Activated T-helper 17 cell treated with anti-CD3 and anti-CD28 coated beads, Interleukin-2, amount 50 U/mL, for 72 hours (primary cell): ENCODE measurements around the gene TBRG4. TPM values are rescaled to one million over a fixed set of nuclear protein-coding genes. Genes with fewer than 3 reads are reported as not detected.

Source experiments
- ATAC-seq: fragments of 150-1000 bp; cut with Tn5 transposase; replicated peaks from 2 replicates; pipeline ENCODE4 v1.10.0; 2021; ENCODE audit warnings: mild to moderate bottlenecking, moderate library complexity
- H3K27ac Mint-ChIP-seq: one replicate; pipeline ENCODE4 v1.8.0; 2022; ENCODE audit warnings: mixed read lengths
- H3K27me3 Mint-ChIP-seq: one replicate; pipeline ENCODE4 v1.8.0; 2022; ENCODE audit warnings: mixed read lengths
- H3K36me3 Mint-ChIP-seq: one replicate; pipeline ENCODE4 v1.8.0; 2022; ENCODE audit warnings: low read depth, mild to moderate bottlenecking, mixed read lengths
- H3K4me1 Mint-ChIP-seq: one replicate; pipeline ENCODE4 v1.8.0; 2022; ENCODE audit warnings: mixed read lengths
- H3K4me3 Mint-ChIP-seq: one replicate; pipeline ENCODE4 v1.8.0; 2022; ENCODE audit warnings: mild to moderate bottlenecking, mixed read lengths
- H3K9me3 Mint-ChIP-seq: one replicate; pipeline ENCODE4 v1.8.0; 2022; ENCODE audit warnings: mixed read lengths
- total RNA-seq, 2 donors: library from RNA; stranded (reverse); gene quantifications; one replicate each; pipeline ENCODE4 v1.2.3, GENCODE V29; 2022

Gene TBRG4
- total RNA-seq, 2 donors from 2014 or later: 119 to 177 TPM

DNA sequence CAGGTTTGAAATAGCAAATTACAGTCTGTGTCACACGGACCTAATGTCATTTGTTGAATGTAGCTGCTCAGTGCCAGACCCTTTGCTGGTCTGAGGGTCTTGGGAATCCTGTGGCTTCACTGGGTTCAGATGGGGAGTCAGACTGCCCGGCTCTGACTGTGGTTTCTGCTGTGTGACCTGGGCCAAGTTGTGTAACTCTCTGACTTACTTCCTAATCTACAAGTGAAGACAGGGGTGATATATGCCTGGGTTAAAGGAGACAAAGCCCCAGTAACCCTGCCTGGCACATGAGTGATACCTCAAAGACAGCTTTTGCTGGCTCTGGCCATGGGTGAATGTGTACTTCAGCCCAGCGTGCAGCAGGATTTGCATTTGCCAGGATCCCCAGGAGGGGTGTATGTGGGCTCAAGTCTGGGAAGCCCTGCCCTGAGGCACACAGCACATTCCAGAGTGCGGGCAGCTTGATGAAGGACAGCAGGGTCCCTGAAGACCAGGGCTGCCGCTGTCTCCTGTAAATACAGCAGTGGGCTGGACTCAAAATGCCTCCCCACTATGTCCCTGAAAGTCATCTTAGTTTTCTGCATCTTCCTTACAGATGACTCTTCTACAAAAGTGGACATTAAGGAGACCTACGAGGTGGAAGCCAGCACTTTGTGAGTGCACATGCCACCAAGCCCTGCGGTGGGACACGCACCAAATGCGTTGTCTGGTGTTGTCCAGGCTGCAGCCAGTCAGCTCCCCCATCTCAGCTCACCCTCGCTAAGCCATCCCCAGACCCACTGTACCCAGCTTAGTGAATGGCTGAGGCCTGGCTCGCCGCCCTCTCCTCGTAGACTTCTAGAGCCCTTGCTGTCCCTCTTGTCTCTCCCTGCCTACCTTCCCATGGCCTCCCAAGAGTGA is 39.1 kb downstream of the TBRG4 start:
- no peak for ATAC-seq
- no peak overlapping the region for H3K4me3 Mint-ChIP-seq
- peaks cover 94% of the 10 kb centered on the region for H3K36me3 Mint-ChIP-seq
- H3K4me1 Mint-ChIP-seq: peaks cover 11% of the 10 kb centered on the region
- no peaks in the 10 kb centered on the region for H3K9me3 Mint-ChIP-seq
- H3K27me3 Mint-ChIP-seq: no peaks in the 10 kb centered on the region
- peak overlapping the region; percentile 76 for H3K27ac Mint-ChIP-seq

DNA sequence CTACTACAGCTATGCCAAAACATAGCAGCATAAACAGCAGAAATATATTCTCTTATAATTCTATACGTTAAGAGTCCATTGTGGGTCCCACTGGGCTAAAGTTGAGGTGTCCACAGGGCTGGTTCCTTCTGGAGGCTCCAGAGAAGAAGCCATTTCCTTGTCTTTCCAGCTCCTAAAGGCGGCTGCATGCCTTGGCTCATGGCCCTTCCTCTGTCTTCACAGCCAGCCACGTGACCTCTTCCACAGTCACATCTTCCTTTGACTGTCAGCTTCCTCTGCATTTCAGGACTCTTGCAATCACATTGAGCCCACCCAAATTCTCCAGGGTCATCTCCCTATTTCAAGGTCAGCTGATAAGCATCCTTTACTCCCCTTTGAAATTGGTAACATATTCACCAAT is 40.0 kb downstream of the TBRG4 start:
- Mint-ChIP-seq H3K4me1 (peaks cover 11% of the 10 kb centered on the region), H3K27me3 (no peaks in the 10 kb centered on the region), H3K4me3 (no peak overlapping the region), H3K9me3 (no peaks in the 10 kb centered on the region), H3K36me3 (peaks cover 98% of the 10 kb centered on the region), H3K27ac (peak overlapping the region; percentile 74)
- no peak for ATAC-seq

DNA sequence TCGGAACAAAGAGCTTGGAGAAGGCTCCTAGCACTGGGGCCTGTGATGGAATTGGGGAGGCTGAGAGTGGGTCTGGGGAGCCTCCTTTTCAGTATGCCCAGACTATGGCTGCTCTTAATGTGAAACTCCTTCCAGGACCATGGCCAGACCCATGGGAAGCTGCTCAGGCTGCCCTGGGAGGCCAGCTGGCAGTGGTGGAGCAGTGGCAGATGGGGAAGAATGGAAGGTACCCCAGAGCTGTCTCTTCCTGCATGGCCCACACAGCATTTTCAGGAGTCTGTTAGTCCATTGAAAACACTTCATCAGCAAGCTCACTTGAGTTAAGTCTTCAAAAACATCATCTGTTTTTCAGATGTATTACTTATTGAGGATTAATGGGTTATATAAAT is 41.2 kb downstream of the TBRG4 start:
- Mint-ChIP-seq H3K4me3 (no peak overlapping the region), H3K27ac (no peak overlapping the region), H3K4me1 (peaks cover 9% of the 10 kb centered on the region), H3K9me3 (no peaks in the 10 kb centered on the region), H3K36me3 (peaks cover 100% of the 10 kb centered on the region), H3K27me3 (no peaks in the 10 kb centered on the region)
- no peak for ATAC-seq

DNA sequence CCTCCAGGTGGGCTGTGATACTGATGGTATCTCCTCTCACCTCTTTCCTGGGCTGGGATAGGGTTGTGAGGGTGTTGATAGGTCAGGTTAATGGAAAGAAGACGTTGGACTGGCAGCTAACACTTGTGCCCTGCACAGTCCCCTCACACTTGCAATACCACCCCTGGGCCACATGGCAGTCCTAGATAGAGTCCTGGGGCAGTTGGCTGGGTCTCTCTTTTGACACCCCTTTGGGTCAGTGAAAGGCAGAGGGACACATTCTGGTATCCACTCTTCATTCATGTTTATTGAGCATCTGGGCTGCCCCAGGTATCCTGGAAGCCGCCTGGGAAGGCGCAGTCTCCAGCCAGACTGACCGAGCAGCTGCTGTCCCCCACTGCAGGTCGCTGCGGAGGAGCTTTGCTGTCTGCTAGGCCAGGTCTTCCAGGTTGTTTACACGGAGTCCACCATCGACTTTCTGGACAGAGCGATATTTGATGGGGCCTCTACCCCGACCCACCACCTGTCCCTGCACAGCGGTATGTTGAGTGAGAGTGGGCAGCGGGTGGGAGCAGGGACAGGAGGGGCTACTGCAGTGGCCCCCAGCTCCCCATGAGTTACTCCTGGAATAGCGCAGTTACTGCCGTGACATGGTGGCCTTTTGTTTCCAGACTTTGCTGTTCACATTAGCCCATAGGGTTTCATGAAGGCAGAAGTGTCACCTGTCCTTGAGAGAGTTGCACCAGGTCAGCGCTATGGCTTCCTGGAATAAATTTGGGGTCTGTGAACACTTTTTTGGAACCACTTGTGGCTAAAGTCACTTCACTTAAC is 41.8 kb downstream of the TBRG4 start:
- peaks cover 100% of the 10 kb centered on the region for H3K36me3 Mint-ChIP-seq
- no peak overlapping the region for H3K4me3 Mint-ChIP-seq
- ATAC-seq: no peak
- H3K4me1 Mint-ChIP-seq: peaks cover 6% of the 10 kb centered on the region
- no peaks in the 10 kb centered on the region for H3K27me3 Mint-ChIP-seq
- no peak overlapping the region for H3K27ac Mint-ChIP-seq
- H3K9me3 Mint-ChIP-seq: no peaks in the 10 kb centered on the region

DNA sequence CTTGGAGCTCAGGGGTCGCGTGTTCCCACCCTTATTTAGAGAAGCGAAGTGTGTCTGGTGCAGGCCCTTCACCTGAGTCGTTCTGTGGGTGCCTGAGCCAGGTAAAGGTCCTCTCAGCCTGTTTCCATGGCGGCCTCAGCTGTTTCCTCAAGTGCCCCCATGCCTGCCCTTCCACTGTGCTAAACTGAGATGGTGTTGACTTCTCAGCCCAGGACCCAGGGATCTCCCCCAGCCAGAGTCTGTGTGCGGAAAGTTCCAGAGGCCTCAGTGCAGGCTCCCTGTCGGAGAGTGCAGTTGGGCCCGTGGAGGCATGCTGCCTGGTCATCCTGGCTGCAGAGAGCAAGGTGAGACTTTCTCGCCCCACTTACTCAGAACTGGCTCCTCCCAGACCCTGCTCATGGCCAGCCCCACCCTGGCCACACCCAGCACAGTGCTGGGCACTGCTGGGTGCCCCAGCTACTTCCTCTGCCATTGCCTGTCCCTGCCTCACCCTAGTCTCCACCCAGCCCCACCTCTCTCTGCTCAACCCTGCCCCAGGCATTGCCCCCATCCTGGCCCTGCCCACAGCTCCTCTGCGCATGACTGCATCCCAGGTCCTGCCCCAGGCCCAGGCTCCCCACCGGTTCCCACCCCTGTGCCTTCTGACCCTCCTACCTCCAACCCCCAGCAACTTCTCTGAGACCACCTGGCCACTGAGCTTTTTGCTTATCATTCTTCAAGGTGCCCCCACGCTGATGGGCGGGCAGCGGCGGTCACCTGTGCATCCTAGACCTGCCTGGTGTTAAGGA is 43.1 kb downstream of the TBRG4 start:
- peaks cover 11% of the 10 kb centered on the region for H3K4me1 Mint-ChIP-seq
- H3K36me3 Mint-ChIP-seq: peaks cover 100% of the 10 kb centered on the region
- ATAC-seq: no peak
- no peak overlapping the region for H3K27ac Mint-ChIP-seq
- no peaks in the 10 kb centered on the region for H3K9me3 Mint-ChIP-seq
- H3K27me3 Mint-ChIP-seq: no peaks in the 10 kb centered on the region
- H3K4me3 Mint-ChIP-seq: no peak overlapping the region

DNA sequence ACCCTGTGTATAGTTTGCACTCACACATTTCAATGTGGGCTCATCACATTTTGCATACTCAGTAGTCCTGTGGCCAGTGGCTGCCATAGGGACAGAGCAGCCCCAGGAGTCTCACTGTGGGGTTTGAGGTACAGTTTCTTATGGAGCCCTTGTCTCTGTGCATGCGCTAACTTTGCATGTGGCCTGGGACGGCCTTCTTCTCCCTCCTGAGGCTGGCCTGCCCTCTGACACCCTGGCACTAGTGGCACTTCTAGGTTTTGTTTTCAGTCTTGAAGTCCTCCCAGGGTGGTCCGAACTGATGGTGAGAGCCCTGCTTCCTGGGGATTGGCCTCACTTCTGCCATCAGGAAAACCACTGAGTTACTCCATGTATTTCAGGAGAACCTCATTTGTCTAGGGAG is 43.9 kb downstream of the TBRG4 start:
- H3K4me1 Mint-ChIP-seq: peaks cover 5% of the 10 kb centered on the region
- no peaks in the 10 kb centered on the region for H3K9me3 Mint-ChIP-seq
- H3K27me3 Mint-ChIP-seq: no peaks in the 10 kb centered on the region
- H3K27ac Mint-ChIP-seq: peak overlapping the region; percentile 59
- no peak for ATAC-seq
- peaks cover 100% of the 10 kb centered on the region for H3K36me3 Mint-ChIP-seq
- no peak overlapping the region for H3K4me3 Mint-ChIP-seq

DNA sequence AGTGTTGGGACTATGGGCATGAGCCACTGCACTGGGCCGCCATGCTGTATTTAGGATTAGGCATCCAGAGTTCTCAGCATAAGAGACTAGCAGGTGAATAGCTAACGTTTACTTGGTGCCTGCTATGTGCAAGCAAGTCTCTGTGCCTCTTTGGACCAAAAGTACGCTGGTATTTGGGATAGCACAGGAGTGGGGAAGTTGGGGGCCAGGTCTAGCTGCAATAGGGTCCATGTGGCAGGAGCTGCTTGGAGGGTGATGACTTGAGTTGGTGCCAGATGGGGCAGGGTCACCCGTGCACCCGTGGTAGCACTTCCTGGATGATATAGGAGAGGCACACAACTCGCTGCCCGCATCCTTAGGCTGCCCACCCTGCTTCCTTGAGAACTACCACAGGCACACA is 45.1 kb downstream of the TBRG4 start:
- Mint-ChIP-seq H3K27me3 (no peaks in the 10 kb centered on the region), H3K4me3 (no peak overlapping the region), H3K9me3 (no peaks in the 10 kb centered on the region), H3K27ac (peak overlapping the region; percentile 77), H3K36me3 (peaks cover 100% of the 10 kb centered on the region), H3K4me1 (peaks cover 10% of the 10 kb centered on the region)
- no peak for ATAC-seq

DNA sequence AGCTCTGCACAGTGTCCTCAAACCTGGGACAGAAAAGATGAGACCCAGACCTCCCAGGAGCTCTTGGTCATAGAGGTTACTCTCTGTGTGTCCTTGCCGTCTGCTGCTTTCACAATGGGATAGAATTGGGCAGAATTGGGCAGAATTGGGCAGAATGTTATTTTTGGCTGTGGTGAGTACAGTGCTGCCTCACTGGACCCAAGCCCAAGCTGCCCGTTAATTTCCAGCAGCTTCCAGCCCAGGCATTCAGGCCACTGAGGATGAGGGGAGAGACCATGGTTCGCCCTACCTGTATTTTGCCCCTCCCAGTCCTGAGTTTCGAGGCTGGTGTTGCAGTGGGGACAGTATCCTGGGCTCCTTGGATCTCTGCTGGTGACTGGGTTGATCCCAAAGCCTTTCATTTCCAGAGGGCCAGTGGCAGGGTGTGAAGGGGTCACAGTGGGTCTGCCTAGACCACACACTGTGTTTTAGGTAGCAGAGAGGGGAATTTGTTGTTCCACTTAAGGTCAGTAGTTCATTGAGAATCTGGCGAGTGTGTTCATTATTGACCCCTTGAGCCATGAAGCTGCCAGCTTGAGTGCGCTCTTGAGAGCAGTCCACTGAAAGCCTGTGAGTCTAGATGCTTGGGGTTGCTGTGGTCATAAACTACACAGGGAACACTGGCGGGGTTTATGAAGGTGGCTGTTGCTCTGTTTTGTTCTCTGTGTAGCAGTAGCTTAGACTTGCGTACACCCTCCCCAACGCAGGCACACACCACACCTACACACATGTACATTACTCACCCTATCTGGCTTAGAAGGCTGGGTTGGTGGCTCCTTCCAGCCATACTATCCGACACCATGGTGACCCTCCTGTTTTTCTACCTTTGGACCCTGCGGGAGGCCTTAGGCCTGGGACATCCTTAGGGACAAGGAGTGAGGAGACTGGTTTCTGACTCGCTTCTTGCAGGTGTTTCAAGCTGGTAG is 46.2 kb downstream of the TBRG4 start:
- peaks cover 100% of the 10 kb centered on the region for H3K36me3 Mint-ChIP-seq
- H3K27ac Mint-ChIP-seq: peak overlapping the region; percentile 77
- ATAC-seq: no peak
- H3K4me1 Mint-ChIP-seq: peaks cover 19% of the 10 kb centered on the region
- no peaks in the 10 kb centered on the region for H3K27me3 Mint-ChIP-seq
- H3K4me3 Mint-ChIP-seq: no peak overlapping the region
- no peaks in the 10 kb centered on the region for H3K9me3 Mint-ChIP-seq

DNA sequence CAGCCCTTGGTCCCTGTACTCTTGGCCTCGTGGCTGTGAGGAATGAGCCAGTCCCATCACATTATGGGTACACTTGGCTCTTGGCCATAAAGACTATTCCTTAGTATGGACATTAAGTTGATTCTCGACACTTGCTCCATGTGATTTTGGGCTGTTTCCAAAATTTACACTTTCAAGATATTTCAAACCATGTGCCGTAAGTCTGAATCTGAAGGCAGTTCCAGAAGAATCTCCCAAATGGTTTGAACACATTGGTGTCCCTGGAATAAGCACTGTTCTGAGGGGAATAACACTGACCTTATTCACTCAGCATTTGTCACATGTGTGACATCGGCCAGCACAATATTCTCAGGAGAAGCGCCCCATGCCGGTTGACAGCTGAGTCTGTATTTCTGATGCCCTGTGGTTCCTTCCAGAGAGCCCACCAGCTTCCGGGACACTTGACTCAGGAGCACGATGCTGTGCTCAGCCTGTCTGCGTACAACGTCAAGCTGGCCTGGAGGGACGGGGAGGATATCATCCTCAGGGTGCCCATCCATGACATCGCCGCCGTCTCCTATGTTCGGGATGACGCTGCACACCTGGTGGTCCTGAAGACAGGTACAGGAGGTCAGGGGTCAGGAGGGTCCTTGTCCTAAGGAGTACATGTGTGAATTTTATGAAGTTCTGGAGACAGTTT is 47.3 kb downstream of the TBRG4 start:
- H3K36me3 Mint-ChIP-seq: peaks cover 96% of the 10 kb centered on the region
- peaks cover 23% of the 10 kb centered on the region for H3K4me1 Mint-ChIP-seq

DNA sequence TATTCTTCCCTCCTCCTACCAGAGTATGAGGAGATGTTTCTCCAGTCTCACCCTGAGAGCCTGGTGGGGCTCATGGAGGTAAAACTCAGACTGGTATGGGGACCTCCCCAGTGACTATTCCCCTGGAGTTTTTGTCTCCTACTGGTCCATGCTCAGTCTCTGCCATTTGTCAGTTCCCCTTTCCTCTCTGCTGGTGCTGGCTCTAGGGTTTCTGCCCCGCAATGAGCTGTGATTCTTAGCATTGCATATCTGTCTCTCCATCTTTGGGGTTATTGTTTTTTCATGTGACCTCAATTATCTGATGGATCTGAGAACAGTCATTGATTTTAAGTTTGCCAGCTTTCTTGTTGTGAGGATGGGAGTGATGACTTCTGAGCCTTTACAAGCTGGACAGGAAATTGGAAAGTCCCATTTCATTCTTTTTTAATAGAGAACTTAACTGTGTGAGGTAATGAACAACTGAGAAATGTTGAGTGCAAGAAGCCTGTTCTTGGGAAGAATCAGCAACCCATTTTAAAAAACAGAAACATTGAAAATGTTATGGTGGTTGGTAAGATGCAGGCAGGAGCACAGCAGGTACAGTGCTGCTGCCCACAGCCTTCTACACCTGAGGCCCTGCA is 49.6 kb downstream of the TBRG4 start:
- Mint-ChIP-seq H3K4me3 (peak overlapping the region; percentile 23), H3K36me3 (peaks cover 89% of the 10 kb centered on the region), H3K9me3 (no peaks in the 10 kb centered on the region), H3K27ac (peak overlapping the region; percentile 64), H3K4me1 (peaks cover 38% of the 10 kb centered on the region), H3K27me3 (no peaks in the 10 kb centered on the region)
- peak; percentile 37 for ATAC-seq

More for the DNA sequence above, 47.3 kb downstream of the TBRG4 start:
- Mint-ChIP-seq H3K4me3 (no peak overlapping the region), H3K27me3 (no peaks in the 10 kb centered on the region), H3K9me3 (no peaks in the 10 kb centered on the region), H3K27ac (peak overlapping the region; percentile 67)
- ATAC-seq: no peak

DNA sequence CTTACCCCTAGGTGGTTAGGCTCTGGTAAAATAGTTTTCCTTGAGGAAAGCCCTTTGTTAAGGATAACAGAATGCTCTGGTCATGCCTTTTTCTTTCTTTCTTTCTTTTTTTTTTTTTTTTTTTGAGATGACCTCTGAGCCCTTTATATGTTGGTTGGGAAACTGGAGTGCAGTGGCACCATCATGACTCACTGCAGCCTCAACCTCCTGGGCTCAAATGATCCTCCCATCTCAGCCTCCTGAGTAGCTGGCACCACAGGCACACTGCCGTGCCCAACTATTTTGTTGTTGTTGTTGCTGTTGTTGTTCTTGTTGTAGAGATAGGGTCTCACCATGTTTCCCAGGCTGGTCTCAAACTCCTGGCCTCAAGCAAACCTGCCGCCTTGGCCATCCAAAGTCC is 50.1 kb downstream of the TBRG4 start:
- ATAC-seq: no peak
- H3K4me3 Mint-ChIP-seq: peak overlapping the region; percentile 23
- H3K27ac Mint-ChIP-seq: peak overlapping the region; percentile 64
- no peaks in the 10 kb centered on the region for H3K27me3 Mint-ChIP-seq
- peaks cover 38% of the 10 kb centered on the region for H3K4me1 Mint-ChIP-seq
- no peaks in the 10 kb centered on the region for H3K9me3 Mint-ChIP-seq
- peaks cover 84% of the 10 kb centered on the region for H3K36me3 Mint-ChIP-seq

DNA sequence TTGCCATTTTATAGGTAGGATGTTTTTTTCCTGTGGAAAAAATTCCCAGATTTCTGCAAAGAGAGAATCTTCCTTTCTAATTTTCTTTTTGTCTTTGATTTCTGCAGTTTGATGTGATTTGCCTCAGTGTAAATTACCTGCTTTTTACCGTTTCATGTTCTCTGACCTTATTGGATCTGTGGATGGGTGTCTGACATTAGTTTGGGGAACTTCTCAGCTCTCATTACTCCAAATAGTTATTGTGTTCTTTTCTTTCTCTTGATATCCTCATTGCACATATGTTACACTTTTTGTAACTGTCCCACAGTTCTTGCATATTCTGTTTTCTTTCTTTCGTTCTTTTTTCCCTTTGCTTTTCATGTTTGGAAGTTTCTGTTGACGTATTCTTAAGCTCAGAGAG is 51.2 kb downstream of the TBRG4 start:
- Mint-ChIP-seq H3K9me3 (no peaks in the 10 kb centered on the region), H3K4me1 (peaks cover 46% of the 10 kb centered on the region), H3K27me3 (no peaks in the 10 kb centered on the region), H3K36me3 (peaks cover 84% of the 10 kb centered on the region), H3K4me3 (peak overlapping the region; percentile 11), H3K27ac (peak overlapping the region; percentile 64)
- no peak for ATAC-seq

DNA sequence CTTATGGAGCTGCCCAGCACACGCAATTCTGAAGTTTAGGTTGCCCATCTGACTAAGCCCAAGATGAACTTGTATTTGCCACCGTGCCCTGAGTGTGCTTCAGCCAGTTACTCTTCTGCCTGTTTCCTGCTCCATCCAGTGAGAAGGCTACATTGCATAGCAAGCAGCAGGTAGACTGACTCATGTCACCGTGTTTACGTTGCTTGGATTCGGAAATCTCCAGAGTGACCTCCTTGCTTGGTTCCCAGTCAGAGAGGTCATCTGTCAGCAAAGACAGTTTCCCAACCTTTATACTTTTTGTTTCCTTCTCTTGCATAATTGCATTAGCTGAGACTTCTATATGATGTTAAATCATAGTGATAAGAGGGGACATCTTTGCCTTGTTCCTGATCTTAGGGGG is 53.6 kb downstream of the TBRG4 start:
- no peak for ATAC-seq

More for the DNA sequence above, 53.6 kb downstream of the TBRG4 start:
- H3K9me3 Mint-ChIP-seq: no peaks in the 10 kb centered on the region
- peaks cover 57% of the 10 kb centered on the region for H3K4me1 Mint-ChIP-seq
- H3K4me3 Mint-ChIP-seq: no peak overlapping the region
- peak overlapping the region; percentile 16 for H3K27ac Mint-ChIP-seq
- peaks cover 78% of the 10 kb centered on the region for H3K36me3 Mint-ChIP-seq
- no peaks in the 10 kb centered on the region for H3K27me3 Mint-ChIP-seq
